Keratinocyte (primary cell): Measurements from ENCODE around the gene THAP3. TPM values are rescaled to one million over a fixed set of nuclear protein-coding genes. Genes with fewer than 3 reads are reported as not detected.

ENCODE experiments used
- DNase-seq: peaks from one replicate; pipeline ENCODE4 v3.0.0-alpha.2; 2011; ENCODE audit warnings: low read depth, missing footprints, low spot score
- FAIRE-seq: peaks from 2 replicates; lab custom pipeline; 2011; peaks lifted over from hg19 to GRCh38; lab: Jason Lieb, UNC
- H2AFZ ChIP-seq: 2 replicates; pipeline ENCODE4 v1.6.0; 2012; ENCODE audit warnings: low read length, control low read depth, inconsistent platforms; ENCODE audit not compliant: control insufficient read depth
- H3K27ac ChIP-seq: 2 replicates; pipeline ENCODE4 v1.5.1; 2011; ENCODE audit warnings: low read length; ENCODE audit not compliant: control insufficient read depth, insufficient read depth
- H3K27me3 ChIP-seq: 3 replicates; pipeline ENCODE4 v1.6.0; 2011; ENCODE audit warnings: low read length; ENCODE audit not compliant: control insufficient read depth, insufficient read depth; ENCODE audit errors: extremely low read depth
- H3K36me3 ChIP-seq, 2 experiments: 2 replicates in 1 of 2; 3 replicates in 1 of 2; pipeline ENCODE4 v1.5.1; 2011; ENCODE audit warnings: low read length in 2 of 2, mild to moderate bottlenecking in 1 of 2; ENCODE audit not compliant: control insufficient read depth in 2 of 2, insufficient read depth in 2 of 2; ENCODE audit errors: extremely low read depth in 1 of 2
- H3K4me1 ChIP-seq: 3 replicates; pipeline ENCODE4 v1.5.1; 2011; ENCODE audit warnings: low read length; ENCODE audit not compliant: control insufficient read depth, insufficient read depth; ENCODE audit errors: extremely low read depth
- H3K4me2 ChIP-seq: 3 replicates; pipeline ENCODE4 v1.6.0; 2011; ENCODE audit warnings: low read depth, low read length; ENCODE audit not compliant: control insufficient read depth, insufficient read depth; ENCODE audit errors: extremely low read depth
- H3K4me3 ChIP-seq, 3 experiments: fragments of 200-600 bp in 1 of 3; sonication (generic) in 1 of 3; 2 replicates in 2 of 3; 3 replicates in 1 of 3; pipeline ENCODE4 v1.5.1; 2011 to 2016; ENCODE audit warnings: low read length in 3 of 3, mild to moderate bottlenecking in 3 of 3, control low read depth in 2 of 3, inconsistent platforms in 1 of 3, low read depth in 1 of 3, mixed read lengths in 1 of 3, mixed run types in 1 of 3, moderate library complexity in 1 of 3; ENCODE audit not compliant: control insufficient read depth in 2 of 3, insufficient read depth in 2 of 3; ENCODE audit errors: extremely low read depth in 1 of 3
- H3K79me2 ChIP-seq: 2 replicates; pipeline ENCODE4 v1.6.0; 2012; ENCODE audit warnings: low read length; ENCODE audit not compliant: control insufficient read depth, insufficient read depth
- H3K9ac ChIP-seq: 3 replicates; pipeline ENCODE4 v1.6.0; 2011; ENCODE audit warnings: low read length; ENCODE audit not compliant: control insufficient read depth, insufficient read depth; ENCODE audit errors: extremely low read depth
- H3K9me1 ChIP-seq: 3 replicates; pipeline ENCODE4 v1.6.0; 2011; ENCODE audit warnings: low read length; ENCODE audit not compliant: control insufficient read depth, insufficient read depth; ENCODE audit errors: extremely low read depth
- H3K9me3 ChIP-seq: 2 replicates; pipeline ENCODE4 v1.5.1; 2012; ENCODE audit warnings: low read depth, low read length; ENCODE audit not compliant: control insufficient read depth
- H4K20me1 ChIP-seq: 3 replicates; pipeline ENCODE4 v1.6.0; 2011; ENCODE audit warnings: low read length; ENCODE audit not compliant: control insufficient read depth, insufficient read depth; ENCODE audit errors: extremely low read depth
- CTCF ChIP-seq, 3 experiments: IDR thresholded peaks in 1 of 3; conservative IDR thresholded peaks in 1 of 3; optimal IDR thresholded peaks in 1 of 3; 2 replicates in 2 of 3; 3 replicates in 1 of 3; pipeline versions ENCODE3 to v1.5.1; 2011; ENCODE audit warnings: low read length in 3 of 3, mild to moderate bottlenecking in 3 of 3, moderate library complexity in 2 of 3, control low read depth in 1 of 3, inconsistent platforms in 1 of 3; ENCODE audit not compliant: insufficient read depth in 2 of 3; ENCODE audit errors: extremely low read depth in 1 of 3
- EZH2 ChIP-seq: IDR thresholded peaks from one replicate; pipeline ENCODE4 v1.6.1; 2012; ENCODE audit warnings: inconsistent platforms, mild to moderate bottlenecking, low read length, moderate library complexity
- dilution Hi-C: fragments of 300-500 bp; cut with MboI; formaldehyde crosslinking; loops from one replicate; pipeline ENCODE4 v1.7.0; 2020; ENCODE audit warnings: low sequenced_read_pairs; ENCODE audit not compliant: extremely low pct_ligation_motif_present
- polyA plus RNA-seq, 5 experiments: library from polyadenylated mRNA; depleted of rRNA in 3 of 5; stranded (reverse) in 3 of 5; stranded (forward) in 1 of 5; unstranded in 1 of 5; fragments of >200 nt; gene quantifications; 1 replicate in 1 of 5; 2 replicates in 3 of 5; 3 replicates in 1 of 5; pipeline versions ENCODE4 v1.2.1 to v1.2.3, GENCODE V29; 2011 to 2012; ENCODE audit warnings: missing spikeins in 2 of 5, low read depth in 1 of 5, low replicate concordance in 1 of 5

The THAP3 gene
- polyA plus RNA-seq, 1 donor (not counting 4 experiments of a cell fraction or from before 2014, with no cell fraction given) = 5.1 TPM

DNA sequence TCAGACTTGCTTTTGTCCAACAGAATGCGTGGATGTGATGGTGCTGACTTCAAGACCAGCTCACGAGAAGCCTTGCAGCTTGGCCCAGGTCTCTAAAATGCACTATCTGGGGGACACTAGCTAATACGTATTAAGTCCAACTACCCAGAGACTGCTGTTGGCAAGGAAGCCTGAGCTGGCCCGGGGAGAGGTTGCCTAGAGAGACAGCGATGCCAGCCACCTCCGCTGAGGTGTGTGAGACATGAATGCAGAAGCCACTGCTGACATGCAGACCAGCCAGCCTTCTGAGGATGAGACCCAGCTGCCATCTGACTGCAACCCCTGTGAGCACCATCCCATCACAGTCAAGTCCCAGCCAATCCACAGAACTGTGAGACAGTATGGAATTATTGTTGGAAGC lies 32.5 kb downstream of the THAP3 start:
- no peaks in the 10 kb centered on the region for H3K9me3 ChIP-seq
- no peak overlapping the region for H3K9ac ChIP-seq
- FAIRE-seq (no peak), DNase-seq (no peak)
- no peak overlapping the region for H3K27ac ChIP-seq
- no peak overlapping the region for H3K4me2 ChIP-seq
- H3K4me1 ChIP-seq = no peaks in the 10 kb centered on the region
- peaks cover 10% of the 10 kb centered on the region for H3K79me2 ChIP-seq
- H3K36me3 ChIP-seq = peaks cover 0 to 21% of the 10 kb centered on the region in 2 experiments
- no peak overlapping the region for H2AFZ ChIP-seq
- dilution Hi-C loops = no loop called here
- H4K20me1 ChIP-seq = no peaks in the 10 kb centered on the region
- H3K4me3 ChIP-seq = no peak overlapping the region
- TF ChIP-seq EZH2 = no peak
- H3K27me3 ChIP-seq = no peaks in the 10 kb centered on the region
- H3K9me1 ChIP-seq = peaks cover 4% of the 10 kb centered on the region

GRCh38 chr1:6658359-6659060 lies 33.8 kb downstream of the THAP3 start:
- no peak for FAIRE-seq
- H3K36me3 ChIP-seq = peaks cover 2 to 11% of the 10 kb centered on the region in 2 experiments
- H3K79me2 ChIP-seq = peaks cover 12% of the 10 kb centered on the region

More at GRCh38 chr1:6658359-6659060, 33.8 kb downstream of the THAP3 start:
- DNase-seq = no peak
- Histone ChIP-seq H3K9me3 (no peaks in the 10 kb centered on the region), H3K27me3 (no peaks in the 10 kb centered on the region), H3K9ac (no peak overlapping the region), H3K4me2 (no peak overlapping the region), H3K4me1 (no peaks in the 10 kb centered on the region), H2AFZ (no peak overlapping the region), H3K27ac (no peak overlapping the region), H3K9me1 (peaks cover 4% of the 10 kb centered on the region), H4K20me1 (no peaks in the 10 kb centered on the region), H3K4me3 (no peak overlapping the region)
- dilution Hi-C loops = no loop called here
- TF ChIP-seq CTCF (optimal IDR thresholded peaks at IDR 0.05 in 1 of 3, IDR thresholded peaks at IDR 0.05 in 1 of 3, conservative IDR thresholded peaks at IDR 0.05 in 1 of 3; ENCODE audit: extremely low read depth in 1 of 3, insufficient read depth in 2 of 3, low read length in 3 of 3) (no peak), EZH2 (no peak)
